Prostate gland (tissue), 2 donors: ENCODE results near the gene C12orf75. TPM values are rescaled to one million over a fixed set of nuclear protein-coding genes. Genes with fewer than 3 reads are reported as not detected.

Source experiments
- DNase-seq: peaks from one replicate; pipeline ENCODE4 v3.0.0-alpha.2; 2019; ENCODE audit warnings: low spot score
- H3K27ac ChIP-seq, 2 donors: fragments of 200-600 bp; sonication (generic); 2 replicates each; pipeline ENCODE4 v1.5.1; 2017 to 2019
- H3K27me3 ChIP-seq: fragments of 200-600 bp; sonication (generic); replicated peaks from 2 replicates; pipeline ENCODE4 v1.5.1; 2019; ENCODE audit not compliant: insufficient read depth
- H3K36me3 ChIP-seq, 2 donors: fragments of 200-600 bp; sonication (generic); 1 replicate in 1 of 2; 2 replicates in 1 of 2; pipeline versions ENCODE4 v1.5.1 to v1.8.1; 2017 to 2019
- H3K4me1 ChIP-seq: fragments of 200-600 bp; sonication (generic); replicated peaks from 2 replicates; pipeline ENCODE4 v1.5.1; 2019
- H3K4me3 ChIP-seq, 2 donors: fragments of 200-600 bp; sonication (generic); 2 replicates each; pipeline ENCODE4 v1.5.1; 2017 to 2019
- H3K9me3 ChIP-seq: fragments of 200-600 bp; sonication (generic); 2 replicates; pipeline ENCODE4 v1.5.1; 2017
- CTCF ChIP-seq, 4 experiments: fragments of 200-600 bp in 2 of 4; fragments of 450-650 bp in 2 of 4; sonication (generic) in 2 of 4; IDR thresholded peaks; 1 replicate in 3 of 4; 2 replicates in 1 of 4; pipeline ENCODE4 v1.5.1; 2016 to 2019; ENCODE audit warnings: antibody characterized with exemption in 4 of 4, mild to moderate bottlenecking in 2 of 4, moderate library complexity in 2 of 4
- POLR2A ChIP-seq: fragments of 450-650 bp; IDR thresholded peaks from one replicate; pipeline ENCODE4 v1.6.1; 2016; ENCODE audit warnings: antibody characterized with exemption, mild to moderate bottlenecking
- POLR2AphosphoS5 ChIP-seq: sonication (generic); formaldehyde crosslinking; IDR thresholded peaks from one replicate; pipeline ENCODE4 v1.6.1; 2017; ENCODE audit warnings: antibody characterized with exemption
- WGBS: methylation state at CpG from one replicate; pipeline ENCODE4 v1.1.5; 2018; 5-methylcytosine and 5-hydroxymethylcytosine counted together
- intact Hi-C: fragments of 100-400 bp; cut with DNase I; formaldehyde crosslinking; loops from one replicate; pipeline ENCODE4 v1.14.2; 2022
- total RNA-seq, 2 donors: library from RNA; depleted of rRNA; stranded (reverse); fragments of >200 nt; gene quantifications; one replicate each; pipeline ENCODE4 v1.1.0, GENCODE V29; 2016

The C12orf75 gene
- total RNA-seq, 2 donors from 2014 or later = 47.1 to 108 TPM

- Histone ChIP-seq H3K9me3 (no peaks in the 10 kb centered on the region), H3K27me3 (no peaks in the 10 kb centered on the region), H3K4me1 (no peaks in the 10 kb centered on the region), H3K36me3 (no peaks in the 10 kb centered on the region), H3K4me3 (no peak overlapping the region), H3K27ac (no peak overlapping the region)
- intact Hi-C loops = no loop called here
- TF ChIP-seq POLR2A = no peak
- TF ChIP-seq POLR2AphosphoS5 = no peak
- TF ChIP-seq CTCF (IDR thresholded peaks at IDR 0.05) = no peak
- WGBS = 92% methylated on average over 1 of the region's 1 CpG
- DNase-seq = no peak
These were observed 65.5 kb downstream of the C12orf75 start for GRCh38 chr12:105396024-105396423.

- WGBS = 77% methylated on average over 2 of the region's 2 CpGs
- no peak overlapping the region for H3K4me3 ChIP-seq
- no peaks in the 10 kb centered on the region for H3K27me3 ChIP-seq
- intact Hi-C loops = no loop called here
- H3K9me3 ChIP-seq = no peaks in the 10 kb centered on the region
- no peak for DNase-seq
- TF ChIP-seq POLR2AphosphoS5 = no peak
- H3K27ac ChIP-seq = no peak overlapping the region
- no peaks in the 10 kb centered on the region for H3K4me1 ChIP-seq
- H3K36me3 ChIP-seq = no peaks in the 10 kb centered on the region
These were observed 66.5 kb downstream of the C12orf75 start for GRCh38 chr12:105396983-105397382.

GRCh38 chr12:105398930-105399329 lies 68.4 kb downstream of the C12orf75 start:
- Histone ChIP-seq H3K9me3 (no peaks in the 10 kb centered on the region), H3K27me3 (no peaks in the 10 kb centered on the region), H3K4me1 (no peaks in the 10 kb centered on the region), H3K36me3 (no peaks in the 10 kb centered on the region), H3K27ac (no peak overlapping the region), H3K4me3 (no peak overlapping the region)
- WGBS = 91% methylated on average over 2 of the region's 2 CpGs
- DNase-seq = no peak
- intact Hi-C loops = no loop called here
- TF ChIP-seq POLR2AphosphoS5 (no peak), POLR2A (no peak), CTCF (IDR thresholded peaks at IDR 0.05) (no peak)

GRCh38 chr12:105399428-105400081 lies 69.1 kb downstream of the C12orf75 start:
- no peak overlapping the region for H3K27ac ChIP-seq
- 92% methylated on average over 7 of the region's 7 CpGs for WGBS
- H3K9me3 ChIP-seq = no peaks in the 10 kb centered on the region
- intact Hi-C loops = no loop called here
- no peak overlapping the region for H3K4me3 ChIP-seq
- H3K4me1 ChIP-seq = no peaks in the 10 kb centered on the region
- DNase-seq = no peak
- H3K27me3 ChIP-seq = no peaks in the 10 kb centered on the region
- no peaks in the 10 kb centered on the region for H3K36me3 ChIP-seq
- no peak for TF ChIP-seq POLR2AphosphoS5
- TF ChIP-seq CTCF (IDR thresholded peaks at IDR 0.05) = no peak
- no peak for TF ChIP-seq POLR2A

- no peaks in the 10 kb centered on the region for H3K27me3 ChIP-seq
- 95% methylated on average over 4 of the region's 4 CpGs for WGBS
- no peak for DNase-seq
- no peaks in the 10 kb centered on the region for H3K36me3 ChIP-seq
- H3K9me3 ChIP-seq = no peaks in the 10 kb centered on the region
- no peak overlapping the region for H3K4me3 ChIP-seq
- H3K4me1 ChIP-seq = no peaks in the 10 kb centered on the region
- H3K27ac ChIP-seq = no peak overlapping the region
- no peak for TF ChIP-seq POLR2AphosphoS5
- TF ChIP-seq POLR2A = no peak
- no peak for TF ChIP-seq CTCF (IDR thresholded peaks at IDR 0.05)
- intact Hi-C loops = no loop called here
These were observed 69.7 kb downstream of the C12orf75 start for GRCh38 chr12:105400227-105400626.
